H1 (cell line): ENCODE results near the gene CFAP210. TPM values are rescaled to one million over a fixed set of nuclear protein-coding genes. Genes with fewer than 3 reads are reported as not detected.

ENCODE experiments used
- CTCF ChIA-PET: fragments of 300-600 bp; sonication (Branson Sonifier 250); formaldehyde crosslinking; loops from one replicate; lab custom pipeline; 2021; ENCODE audit not compliant: partially characterized antibody; lab: Charles Lee
- POLR2A ChIA-PET: fragments of 300-600 bp; sonication (Branson Sonifier 250); formaldehyde crosslinking; loops from one replicate; lab custom pipeline; 2021; ENCODE audit warnings: inconsistent platforms; ENCODE audit not compliant: partially characterized antibody; lab: Charles Lee
- DNase-seq, 2 experiments: peaks; one replicate each; pipeline versions ENCODE4 v3.0.0 to v3.0.0-alpha.2; 2010 to 2022; ENCODE audit warnings: low spot score in 2 of 2, low read depth in 1 of 2, mixed read lengths in 1 of 2
- FAIRE-seq: peaks from 2 replicates; lab custom pipeline; 2011; peaks lifted over from hg19 to GRCh38; lab: Jason Lieb, UNC
- H2AFZ ChIP-seq: 2 replicates; pipeline ENCODE4 v1.8.1; 2012; ENCODE audit warnings: low read length, inconsistent platforms
- H2AK5ac ChIP-seq: 2 replicates; pipeline ENCODE4 v1.6.1; 2013; ENCODE audit warnings: low read depth, low read length
- H2BK120ac ChIP-seq: replicated peaks from 2 replicates; pipeline ENCODE3; 2013; ENCODE audit warnings: low read depth, low read length, inconsistent platforms
- H2BK12ac ChIP-seq: 2 replicates; pipeline ENCODE4 v1.6.1; 2013; ENCODE audit warnings: low read depth, low read length
- H2BK15ac ChIP-seq: 2 replicates; pipeline ENCODE4 v1.6.1; 2013; ENCODE audit warnings: low read length
- H2BK20ac ChIP-seq: 2 replicates; pipeline ENCODE4 v1.6.1; 2013; ENCODE audit warnings: low read length
- H2BK5ac ChIP-seq: 2 replicates; pipeline ENCODE4 v1.6.1; 2013; ENCODE audit warnings: low read depth, low read length
- H3K14ac ChIP-seq: 2 replicates; pipeline ENCODE4 v1.6.1; 2013; ENCODE audit warnings: inconsistent platforms; ENCODE audit not compliant: insufficient read length
- H3K18ac ChIP-seq: 2 replicates; pipeline ENCODE4 v1.6.1; 2013; ENCODE audit warnings: low read length; ENCODE audit errors: extremely low read depth
- H3K23ac ChIP-seq: 2 replicates; pipeline ENCODE4 v1.6.1; 2013; ENCODE audit warnings: inconsistent platforms; ENCODE audit not compliant: insufficient read length
- H3K23me2 ChIP-seq: 2 replicates; pipeline ENCODE4 v1.6.1; 2013; ENCODE audit warnings: low read depth, low read length
- H3K27ac ChIP-seq: 2 replicates; pipeline ENCODE4 v1.6.1; 2011; ENCODE audit warnings: low read depth, low read length, inconsistent platforms
- H3K27me3 ChIP-seq, 4 experiments: replicated peaks in 1 of 4; 1 replicate in 1 of 4; 2 replicates in 3 of 4; pipeline versions ENCODE4 v1.6.1 to v1.8.1; 2011 to 2013; ENCODE audit warnings: low read length in 3 of 4, mild to moderate bottlenecking in 3 of 4, inconsistent platforms in 2 of 4, mixed read lengths in 2 of 4, moderate library complexity in 1 of 4; ENCODE audit not compliant: control insufficient read depth in 3 of 4, insufficient read depth in 3 of 4; ENCODE audit errors: extremely low read depth in 1 of 4
- H3K36me3 ChIP-seq, 4 experiments: 2 replicates each; pipeline versions ENCODE4 v1.6.1 to v1.8.1; 2011 to 2013; ENCODE audit warnings: mild to moderate bottlenecking in 4 of 4, low read length in 3 of 4, moderate library complexity in 2 of 4, control low read depth in 1 of 4, inconsistent platforms in 1 of 4; ENCODE audit not compliant: insufficient read depth in 4 of 4, control insufficient read depth in 2 of 4
- H3K4ac ChIP-seq: replicated peaks from 2 replicates; pipeline ENCODE3; 2013; ENCODE audit warnings: low read length, low read depth, mixed read lengths, inconsistent platforms; ENCODE audit not compliant: insufficient read length
- H3K4me1 ChIP-seq, 4 experiments: replicated peaks in 1 of 4; 1 replicate in 1 of 4; 2 replicates in 3 of 4; pipeline versions ENCODE4 v1.6.1 to v1.8.1; 2011 to 2013; ENCODE audit warnings: low read length in 3 of 4, inconsistent platforms in 2 of 4, mixed read lengths in 1 of 4; ENCODE audit not compliant: insufficient read depth in 4 of 4, control insufficient read depth in 3 of 4
- H3K4me2 ChIP-seq, 2 experiments: 2 replicates each; pipeline versions ENCODE4 v1.6.1 to v1.8.1; 2011 to 2013; ENCODE audit warnings: low read depth in 2 of 2, low read length in 2 of 2, control low read depth in 1 of 2, inconsistent platforms in 1 of 2, mild to moderate bottlenecking in 1 of 2; ENCODE audit not compliant: insufficient read depth in 1 of 2
- H3K4me3 ChIP-seq, 4 experiments: fragments of 200-600, 300-600 bp in 1 of 4; sonication (generic), shearing (Covaris generic), sonication (Bioruptor Twin) in 1 of 4; 2 replicates each; pipeline versions ENCODE4 v1.5.1 to v1.8.1; 2011 to 2016; ENCODE audit warnings: low read length in 4 of 4, low read depth in 3 of 4, control low read depth in 2 of 4, inconsistent platforms in 2 of 4, mild to moderate bottlenecking in 2 of 4, mixed read lengths in 1 of 4, moderate library complexity in 1 of 4; ENCODE audit not compliant: insufficient read depth in 2 of 4; ENCODE audit errors: extremely low read depth in 1 of 4
- H3K56ac ChIP-seq: replicated peaks from 2 replicates; pipeline ENCODE3; 2013; ENCODE audit warnings: low read depth, mild to moderate bottlenecking, mixed read lengths, low read length, inconsistent platforms; ENCODE audit not compliant: insufficient read length
- H3K79me1 ChIP-seq: 2 replicates; pipeline ENCODE4 v1.6.1; 2013; ENCODE audit warnings: low read depth, low read length, control low read depth
- H3K79me2 ChIP-seq, 2 experiments: 2 replicates each; pipeline versions ENCODE4 v1.6.1 to v1.8.1; 2012 to 2013; ENCODE audit warnings: low read length in 2 of 2, mild to moderate bottlenecking in 2 of 2, inconsistent platforms in 1 of 2; ENCODE audit not compliant: insufficient read depth in 2 of 2, control insufficient read depth in 1 of 2
- H3K9ac ChIP-seq, 4 experiments: replicated peaks in 1 of 4; 1 replicate in 1 of 4; 2 replicates in 3 of 4; pipeline versions ENCODE4 v1.6.1 to v1.8.1; 2011 to 2013; ENCODE audit warnings: low read depth in 3 of 4, low read length in 3 of 4, control low read depth in 2 of 4, mild to moderate bottlenecking in 2 of 4, moderate library complexity in 2 of 4, inconsistent platforms in 1 of 4; ENCODE audit errors: extremely low read depth in 1 of 4
- H3K9me3 ChIP-seq, 2 experiments: 2 replicates each; pipeline versions ENCODE4 v1.6.1 to v1.8.1; 2012 to 2013; ENCODE audit warnings: mild to moderate bottlenecking in 2 of 2, moderate library complexity in 2 of 2, control low read depth in 1 of 2, inconsistent platforms in 1 of 2, low read depth in 1 of 2, low read length in 1 of 2, mixed read lengths in 1 of 2; ENCODE audit not compliant: insufficient read depth in 2 of 2
- H4K20me1 ChIP-seq, 2 experiments: replicated peaks in 1 of 2; 2 replicates each; pipeline versions ENCODE3 to v1.8.1; 2011 to 2013; ENCODE audit warnings: inconsistent platforms in 2 of 2, low read length in 2 of 2, mild to moderate bottlenecking in 1 of 2; ENCODE audit not compliant: insufficient read depth in 2 of 2, control insufficient read depth in 1 of 2
- H4K5ac ChIP-seq: 2 replicates; pipeline ENCODE4 v1.6.1; 2013; ENCODE audit warnings: low read length, low read depth, mixed read lengths, inconsistent platforms; ENCODE audit not compliant: insufficient read length
- H4K8ac ChIP-seq: 2 replicates; pipeline ENCODE4 v1.8.0; 2013; ENCODE audit warnings: mild to moderate bottlenecking, moderate library complexity, low read length, inconsistent platforms; ENCODE audit not compliant: insufficient read depth; ENCODE audit errors: extremely low read depth
- H4K91ac ChIP-seq: replicated peaks from 2 replicates; pipeline ENCODE3; 2013; ENCODE audit warnings: low read length, mixed read lengths, inconsistent platforms; ENCODE audit not compliant: insufficient read length
- ASH2L ChIP-seq: fragments of 200-600, 300-600 bp; sonication (generic); IDR thresholded peaks from one replicate; pipeline ENCODE4 v1.7.1; 2017; ENCODE audit warnings: low read length
- BCL11A ChIP-seq, 2 experiments: IDR thresholded peaks; one replicate each; pipeline ENCODE4 v1.6.1; 2011; ENCODE audit warnings: low read depth in 2 of 2, low read length in 2 of 2, mild to moderate bottlenecking in 2 of 2
- CHD1 ChIP-seq: IDR thresholded peaks from 2 replicates; pipeline ENCODE4 v1.6.1; 2012; ENCODE audit warnings: low read depth, low read length, improper control_type of control experiment
- EZH2 ChIP-seq: fragments of 200-600 bp; sonication (generic); IDR thresholded peaks from 2 replicates; pipeline ENCODE4 v1.7.1; 2012; ENCODE audit warnings: low read depth, mild to moderate bottlenecking, moderate library complexity, low read length, inconsistent platforms; ENCODE audit not compliant: severe bottlenecking
- FOSL1 ChIP-seq: IDR thresholded peaks from 2 replicates; pipeline ENCODE4 v1.6.1; 2011; ENCODE audit warnings: mild to moderate bottlenecking, low read depth, low read length, moderate library complexity; ENCODE audit not compliant: insufficient read depth
- GTF2F1 ChIP-seq: IDR thresholded peaks from 2 replicates; pipeline ENCODE4 v1.6.1; 2012; ENCODE audit warnings: low read depth, low read length, improper control_type of control experiment, borderline replicate concordance
- HDAC6 ChIP-seq: IDR thresholded peaks from one replicate; pipeline ENCODE4 v1.7.1; 2012; ENCODE audit warnings: low read depth, mild to moderate bottlenecking, inconsistent platforms, low read length, moderate library complexity
- JUND ChIP-seq: IDR thresholded peaks from 2 replicates; pipeline ENCODE4 v1.6.1; 2011; ENCODE audit warnings: mild to moderate bottlenecking, improper control_type of control experiment, low read length
- POLR2AphosphoS5 ChIP-seq: IDR thresholded peaks from 2 replicates; pipeline ENCODE4 v1.6.1; 2011; ENCODE audit warnings: low read depth, low read length
- TEAD4 ChIP-seq: IDR thresholded peaks from 2 replicates; pipeline ENCODE4 v1.6.1; 2012; ENCODE audit warnings: low read depth, low read length, inconsistent platforms, mixed read lengths
- USF2 ChIP-seq: IDR thresholded peaks from 2 replicates; pipeline ENCODE4 v1.6.1; 2011; ENCODE audit warnings: low read length, improper control_type of control experiment
- ZNF274 ChIP-seq: IDR thresholded peaks from 2 replicates; pipeline ENCODE4 v1.7.0; 2012; ENCODE audit warnings: low read length, borderline replicate concordance; ENCODE audit errors: extremely low read depth
- WGBS, 2 experiments: shearing (Covaris generic) in 1 of 2; methylation state at CpG; one replicate each; pipeline versions ENCODE4 v1.1.6 to v1.1.7; 2013 to 2015; ENCODE audit warnings: low lambda C conversion rate in 2 of 2, mixed read lengths in 2 of 2, inconsistent platforms in 1 of 2, low coverage in 1 of 2, missing lambda C conversion rate in 1 of 2; ENCODE audit not compliant: insufficient replicate concordance in 2 of 2, insufficient coverage in 1 of 2, insufficient read length in 1 of 2; ENCODE audit errors: extremely low coverage in 1 of 2, missing lambda C conversion rate in 1 of 2; 5-methylcytosine and 5-hydroxymethylcytosine counted together
- polyA plus RNA-seq, 7 experiments: library from polyadenylated mRNA; depleted of rRNA in 3 of 7; stranded (reverse) in 5 of 7; unstranded in 2 of 7; fragments of >200 nt in 5 of 7; fragments of 200-250 nt in 2 of 7; gene quantifications; 1 replicate in 5 of 7; 2 replicates in 1 of 7; 4 replicates in 1 of 7; pipeline versions ENCODE4 v1.2.1 to v1.2.3, GENCODE V29; 2011 to 2013; ENCODE audit warnings: missing spikeins in 2 of 7, mixed read lengths in 2 of 7
- total RNA-seq: library from RNA; stranded (reverse); fragmentation: NEBNext Ultra II Directional; extraction: Animal tissue kit (Norgen Biotek cat#: 25700); gene quantifications from 2 replicates; pipeline ENCODE4 v1.2.1, GENCODE V29; 2021

Gene CFAP210
- total and polyA plus RNA-seq, 2 of the 8 experiments (the other 6 are each of a cell fraction or from before 2014, with no cell fraction given), result 0.06 to 0.37 TPM

DNA sequence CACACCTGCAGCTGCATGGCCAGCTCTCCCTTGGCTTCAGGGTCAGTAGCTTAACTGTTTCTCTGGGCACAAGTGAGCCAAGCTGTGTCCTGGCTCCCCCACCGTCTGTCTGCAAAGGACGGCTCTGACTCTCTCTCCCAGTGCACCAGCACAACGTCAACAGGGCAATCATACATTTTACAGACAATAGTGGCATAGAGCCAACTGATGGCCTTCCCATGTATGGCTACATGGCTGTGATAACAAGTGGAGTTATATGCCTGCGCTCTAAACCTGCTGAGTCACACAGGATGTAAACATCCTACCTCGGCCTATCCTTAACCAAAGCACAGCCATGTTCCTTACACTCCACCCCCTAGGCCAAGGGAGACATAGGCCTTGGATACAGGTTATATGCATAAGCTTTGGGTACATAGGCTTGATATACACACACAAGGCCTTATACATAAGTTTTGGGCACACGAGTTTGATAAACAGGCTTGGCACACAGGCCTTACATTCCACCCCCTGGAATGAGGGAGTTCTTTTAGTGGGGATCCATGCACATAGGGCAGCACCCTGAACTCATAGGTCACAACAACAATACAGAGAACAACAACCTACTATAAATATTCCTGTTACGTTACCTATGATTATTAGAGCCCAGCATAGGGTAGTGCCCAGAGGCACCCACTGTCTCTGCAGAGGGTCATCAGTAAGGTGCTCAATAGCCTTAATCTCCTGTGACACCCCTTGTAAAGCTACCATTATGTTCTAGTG is 17.7 kb upstream of the CFAP210 start:
- FAIRE-seq, result no peak
- TF ChIP-seq EZH2 (no peak), CHD1 (no peak), USF2 (no peak), BCL11A (IDR thresholded peaks at IDR 0.05; ENCODE audit: low read depth in 2 of 2, low read length in 2 of 2) (no peak), POLR2AphosphoS5 (no peak), GTF2F1 (no peak), ASH2L (no peak), JUND (no peak), TEAD4 (no peak), ZNF274 (no peak), FOSL1 (no peak), HDAC6 (no peak)

More for the DNA sequence above, 17.7 kb upstream of the CFAP210 start:
- no peak overlapping the region for H2AFZ ChIP-seq
- no peak overlapping the region for H2BK12ac ChIP-seq
- no peak overlapping the region for H2AK5ac ChIP-seq
- no peak overlapping the region for H3K14ac ChIP-seq
- no peaks in the 10 kb centered on the region; a peak in 1 of 4 replicates for H3K9me3 ChIP-seq
- peaks cover 0 to 6% (median 3%) of the 10 kb centered on the region in 4 experiments; a peak in 1 of 7 replicates for H3K4me1 ChIP-seq
- no peak overlapping the region for H4K91ac ChIP-seq
- H3K79me1 ChIP-seq, result no peaks in the 10 kb centered on the region
- H2BK120ac ChIP-seq, result no peak overlapping the region
- WGBS, 2 experiments, result 72% methylated on average over 7 of the region's 7 CpGs; no CpG with 5 or more reads in 1 of the 2 experiments
- no peaks in the 10 kb centered on the region for H3K23me2 ChIP-seq
- H3K27me3 ChIP-seq, result no peaks in the 10 kb centered on the region
- no peak overlapping the region; the same call in 1 of the 2 replicates for H4K8ac ChIP-seq
- no peak overlapping the region for H2BK20ac ChIP-seq
- no peak overlapping the region for H3K23ac ChIP-seq
- H3K27ac ChIP-seq, result no peak overlapping the region
- no peak overlapping the region for H2BK15ac ChIP-seq
- H3K79me2 ChIP-seq, result no peaks in the 10 kb centered on the region
- no peak overlapping the region for H3K4me3 ChIP-seq
- no peak overlapping the region for H4K5ac ChIP-seq
- no peak overlapping the region for H3K4ac ChIP-seq
- DNase-seq, result no peak
- H3K18ac ChIP-seq, result no peak overlapping the region
- no peak overlapping the region for H3K9ac ChIP-seq
- H4K20me1 ChIP-seq, result no peaks in the 10 kb centered on the region
- no peak overlapping the region; the same call in 1 of the 2 replicates for H2BK5ac ChIP-seq
- no peaks in the 10 kb centered on the region for H3K36me3 ChIP-seq
- CTCF ChIA-PET, result interaction anchor here (0.9 kb wide), 1 partner anchor 21 kb away, joined by 3 read pairs; no protein-coding TSS in a partner anchor
- H3K4me2 ChIP-seq, result no peak overlapping the region
- no peak overlapping the region for H3K56ac ChIP-seq
- POLR2A ChIA-PET, result interaction anchor here (1.8 kb wide), 1 partner anchor 10 kb away, joined by 7 read pairs; no protein-coding TSS in a partner anchor
